Mucosa of gallbladder (tissue), 1 donor: ENCODE results near the gene RASGRP2. TPM values are rescaled to one million over a fixed set of nuclear protein-coding genes. Genes with fewer than 3 reads are reported as not detected.

Source experiments
- DNase-seq: peaks from one replicate; pipeline ENCODE4 v3.0.0-alpha.2; 2020; ENCODE audit warnings: low spot score
- total RNA-seq: library from RNA; stranded (reverse); gene quantifications from one replicate; pipeline ENCODE4 v1.2.1, GENCODE V29; 2021
- donor health status: DM: no; HTN: no; CAD: no.

The RASGRP2 gene
- total RNA-seq, 1 donor from 2014 or later: 17.1 TPM

- DNase-seq: no peak
Measured at GRCh38 chr11:64742087-64742888, 1.7 kb downstream of the RASGRP2 start.

- DNase-seq: no peak
Measured at GRCh38 chr11:64741375-64742086, 2.4 kb downstream of the RASGRP2 start.

- DNase-seq: no peak
Measured at GRCh38 chr11:64739871-64740270, 4.1 kb downstream of the RASGRP2 start.

GRCh38 chr11:64736654-64737053 lies 7.3 kb downstream of the RASGRP2 start:
- no peak for DNase-seq

GRCh38 chr11:64735725-64736259 lies 8.2 kb downstream of the RASGRP2 start:
- no peak for DNase-seq

- DNase-seq: no peak
Measured at GRCh38 chr11:64734811-64735724, 8.9 kb downstream of the RASGRP2 start.

GRCh38 chr11:64731601-64732000 lies 12.3 kb downstream of the RASGRP2 start:
- no peak for DNase-seq

GRCh38 chr11:64729851-64730382 lies 14.0 kb downstream of the RASGRP2 start:
- no peak for DNase-seq

GRCh38 chr11:64728757-64729365 lies 15.1 kb downstream of the RASGRP2 start:
- DNase-seq: no peak

GRCh38 chr11:64726867-64727530 lies 16.9 kb downstream of the RASGRP2 start:
- no peak for DNase-seq

GRCh38 chr11:64726211-64726641 lies 17.7 kb downstream of the RASGRP2 start:
- DNase-seq: no peak

- no peak for DNase-seq
Measured at GRCh38 chr11:64724863-64725532, 18.9 kb downstream of the RASGRP2 start.

- no peak for DNase-seq
Measured at GRCh38 chr11:64723907-64724862, 19.8 kb downstream of the RASGRP2 start.

GRCh38 chr11:64723117-64723906 lies 20.6 kb downstream of the RASGRP2 start, which contains the start of gene NRXN2:
TSS of gene NRXN2 (minus strand) at chr11:64723197. CDS start at chr11:64713699, 9,498 bp downstream.
- DNase-seq: peak; percentile 87

- no peak for DNase-seq
Measured at GRCh38 chr11:64722141-64723065, 21.5 kb downstream of the RASGRP2 start.

- no peak for DNase-seq
Measured at GRCh38 chr11:64721359-64721699, 22.6 kb downstream of the RASGRP2 start.
